Activated naive CD4-positive, alpha-beta T cell treated with anti-CD3 and anti-CD28 coated beads, Interleukin-2, amount 10 ng/mL, durations not matched to agents 7 days and 5 days (primary cell): ENCODE results near the gene CHST8.
A peak's percentile ranks its signal among the peaks of the same experiment; 100 is the strongest.

Experiments
- CTCF ChIA-PET: fragments of 350-600 bp; sonication (Branson Sonifier 250); formaldehyde crosslinking; loops from one replicate; lab custom pipeline; 2021; ENCODE audit warnings: antibody characterized with exemption; lab: Charles Lee
- DNase-seq: peaks from one replicate; pipeline ENCODE4 v3.0.0-alpha.2; 2020
- H3K27ac Mint-ChIP-seq: one replicate; pipeline ENCODE4 v1.8.0; 2021; ENCODE audit warnings: mild to moderate bottlenecking, moderate library complexity, mixed read lengths
- H3K27me3 Mint-ChIP-seq: one replicate; pipeline ENCODE4 v1.8.0; 2021; ENCODE audit warnings: mild to moderate bottlenecking, mixed read lengths
- H3K36me3 Mint-ChIP-seq: one replicate; pipeline ENCODE4 v1.8.0; 2021; ENCODE audit warnings: mixed read lengths
- H3K4me1 Mint-ChIP-seq: one replicate; pipeline ENCODE4 v1.8.0; 2021; ENCODE audit warnings: mixed read lengths
- H3K4me3 Mint-ChIP-seq: one replicate; pipeline ENCODE4 v1.8.0; 2021; ENCODE audit warnings: mild to moderate bottlenecking, moderate library complexity, mixed read lengths
- H3K9me3 Mint-ChIP-seq: one replicate; pipeline ENCODE4 v1.8.0; 2021; ENCODE audit warnings: mixed read lengths

The CHST8 gene

GRCh38 chr19:33819506-33819879 lies 197.7 kb downstream of the CHST8 start:
- DNase-seq, result no peak
- Mint-ChIP-seq H3K4me1 (peaks cover 40% of the 10 kb centered on the region), H3K9me3 (no peaks in the 10 kb centered on the region), H3K4me3 (peak overlapping the region; percentile 48), H3K27ac (peak overlapping the region; percentile 68), H3K27me3 (peaks cover 50% of the 10 kb centered on the region), H3K36me3 (no peaks in the 10 kb centered on the region)
- CTCF ChIA-PET, result interaction anchor here (1.1 to 3.6 kb wide), 4 partner anchors 14 to 277 kb away, joined by 6 to 12 read pairs (median 6); partner anchors contain the start of gene KCTD15

- Mint-ChIP-seq H3K36me3 (no peaks in the 10 kb centered on the region), H3K27ac (peak overlapping the region; percentile 84), H3K27me3 (peaks cover 50% of the 10 kb centered on the region), H3K4me1 (peaks cover 40% of the 10 kb centered on the region), H3K9me3 (no peaks in the 10 kb centered on the region), H3K4me3 (peak overlapping the region; percentile 75)
- DNase-seq, result peak; percentile 83
- CTCF ChIA-PET, result interaction anchor here (1.1 to 3.6 kb wide), 5 partner anchors 15 to 276 kb away, joined by 4 to 12 read pairs (median 6); partner anchors contain the start of gene KCTD15
These were observed 198.4 kb downstream of the CHST8 start for GRCh38 chr19:33819880-33820781.

- Mint-ChIP-seq H3K27ac (no peak overlapping the region), H3K27me3 (peaks cover 50% of the 10 kb centered on the region), H3K4me3 (no peak overlapping the region), H3K9me3 (no peaks in the 10 kb centered on the region), H3K36me3 (no peaks in the 10 kb centered on the region), H3K4me1 (peaks cover 40% of the 10 kb centered on the region)
- no peak for DNase-seq
- CTCF ChIA-PET, result interaction anchor here (1.1 kb wide), 1 partner anchor 27 kb away, joined by 3 read pairs; no protein-coding TSS in a partner anchor
These were observed 200.1 kb downstream of the CHST8 start for GRCh38 chr19:33821871-33822270.
